Endothelial cell of umbilical vein (primary cell): Measurements from ENCODE around the gene GMPPA. TPM values are rescaled to one million over a fixed set of nuclear protein-coding genes. Genes with fewer than 3 reads are reported as not detected.

ENCODE experiments used
- BruUV-seq: library from RNA; stranded (reverse); fragments of 400-500 nt; replicated peaks from 2 replicates; lab custom pipeline; 2021; lab: Mats Ljungman, UMichigan
- CTCF ChIA-PET: fragments of 300-600, 350-600 bp; sonication (Branson Sonifier 250); formaldehyde crosslinking; loops from one replicate; lab custom pipeline; 2021; ENCODE audit warnings: antibody characterized with exemption, inconsistent platforms; lab: Charles Lee
- POLR2A ChIA-PET: fragments of 300-600, 350-600 bp; sonication (Branson Sonifier 250); formaldehyde crosslinking; loops from one replicate; lab custom pipeline; 2021; ENCODE audit warnings: antibody characterized with exemption, inconsistent platforms; lab: Charles Lee
- DNase-seq: peaks from one replicate; pipeline ENCODE4 v3.0.0-alpha.2; 2011; ENCODE audit warnings: low read depth, low spot score
- FAIRE-seq: peaks from 2 replicates; lab custom pipeline; 2011; peaks lifted over from hg19 to GRCh38; lab: Jason Lieb, UNC
- H2AFZ ChIP-seq: 2 replicates; pipeline ENCODE4 v1.6.0; 2012; ENCODE audit warnings: low read depth, low read length, control low read depth, inconsistent platforms
- H3K27ac ChIP-seq: 2 replicates; pipeline ENCODE4 v1.5.1; 2011; ENCODE audit warnings: low read depth, mild to moderate bottlenecking, control low read depth, low read length, moderate library complexity; ENCODE audit not compliant: insufficient read depth
- H3K27me3 ChIP-seq, 2 experiments: 2 replicates each; pipeline versions ENCODE4 v1.6.0 to v1.6.1; 2011; ENCODE audit warnings: low read length in 2 of 2, mixed read lengths in 1 of 2; ENCODE audit not compliant: control insufficient read depth in 2 of 2, insufficient read depth in 2 of 2
- H3K36me3 ChIP-seq, 2 experiments: 2 replicates in 1 of 2; 3 replicates in 1 of 2; pipeline ENCODE4 v1.5.1; 2011; ENCODE audit warnings: low read length in 2 of 2, mild to moderate bottlenecking in 1 of 2, moderate library complexity in 1 of 2; ENCODE audit not compliant: control insufficient read depth in 2 of 2, insufficient read depth in 2 of 2; ENCODE audit errors: extremely low read depth in 1 of 2
- H3K4me1 ChIP-seq: 3 replicates; pipeline ENCODE4 v1.5.1; 2011; ENCODE audit warnings: mild to moderate bottlenecking, low read length; ENCODE audit not compliant: control insufficient read depth, insufficient read depth; ENCODE audit errors: extremely low read depth
- H3K4me2 ChIP-seq: 2 replicates; pipeline ENCODE4 v1.6.1; 2011; ENCODE audit warnings: low read length, control low read depth, mixed read lengths; ENCODE audit not compliant: insufficient read depth
- H3K4me3 ChIP-seq, 3 experiments: fragments of 200-600 bp in 1 of 3; sonication (generic), shearing (Covaris generic) in 1 of 3; replicated peaks in 1 of 3; 2 replicates each; pipeline ENCODE4 v1.5.1; 2011 to 2016; ENCODE audit warnings: control low read depth in 3 of 3, low read length in 3 of 3, mild to moderate bottlenecking in 2 of 3, inconsistent platforms in 1 of 3, low read depth in 1 of 3, moderate library complexity in 1 of 3; ENCODE audit not compliant: insufficient read depth in 1 of 3
- H3K79me2 ChIP-seq: 2 replicates; pipeline ENCODE4 v1.6.0; 2012; ENCODE audit warnings: low read length, inconsistent platforms; ENCODE audit not compliant: control insufficient read depth, insufficient read depth
- H3K9ac ChIP-seq: replicated peaks from 2 replicates; pipeline ENCODE3; 2011; ENCODE audit warnings: low read length, control low read depth; ENCODE audit not compliant: insufficient read depth; ENCODE audit errors: extremely low read depth
- H3K9me1 ChIP-seq: replicated peaks from 3 replicates; pipeline ENCODE4 v1.6.0; 2011; ENCODE audit warnings: mild to moderate bottlenecking, low read length; ENCODE audit not compliant: control insufficient read depth, insufficient read depth; ENCODE audit errors: extremely low read depth
- H3K9me3 ChIP-seq: replicated peaks from 2 replicates; pipeline ENCODE4 v1.5.1; 2012; ENCODE audit warnings: low read length, inconsistent platforms; ENCODE audit not compliant: control insufficient read depth, insufficient read depth
- H4K20me1 ChIP-seq: replicated peaks from 2 replicates; pipeline ENCODE3; 2011; ENCODE audit warnings: mild to moderate bottlenecking, low read length; ENCODE audit not compliant: control insufficient read depth, insufficient read depth; ENCODE audit errors: extremely low read depth
- CTCF ChIP-seq, 2 donors: IDR thresholded peaks; 1 replicate in 1 of 2; 2 replicates in 1 of 2; pipeline ENCODE4 v1.5.1; 2011; ENCODE audit warnings: low read length in 2 of 2, mild to moderate bottlenecking in 2 of 2, moderate library complexity in 2 of 2, control low read depth in 1 of 2, inconsistent platforms in 1 of 2, low read depth in 1 of 2; ENCODE audit not compliant: insufficient read depth in 1 of 2; ENCODE audit errors: extremely low read depth in 1 of 2
- EZH2 ChIP-seq: IDR thresholded peaks from 2 replicates; pipeline ENCODE4 v1.6.1; 2012; ENCODE audit warnings: borderline replicate concordance, low read depth, mild to moderate bottlenecking, moderate library complexity, low read length, inconsistent platforms; ENCODE audit not compliant: severe bottlenecking
- FOS ChIP-seq: IDR thresholded peaks from 2 replicates; pipeline ENCODE4 v1.6.1; 2011; ENCODE audit warnings: mild to moderate bottlenecking, low read length, moderate library complexity, borderline replicate concordance; ENCODE audit not compliant: insufficient read depth
- GATA2 ChIP-seq: IDR thresholded peaks from 2 replicates; pipeline ENCODE4 v1.7.0; 2011; ENCODE audit warnings: low read depth, mild to moderate bottlenecking, moderate library complexity, mixed read lengths, low read length; ENCODE audit not compliant: insufficient read length, insufficient read depth
- JUN ChIP-seq: IDR thresholded peaks from 2 replicates; pipeline ENCODE4 v1.6.1; 2011; ENCODE audit warnings: borderline replicate concordance, low read depth; ENCODE audit not compliant: insufficient read length, insufficient read depth
- MAX ChIP-seq: IDR thresholded peaks from 2 replicates; pipeline ENCODE4 v1.6.1; 2011; ENCODE audit not compliant: insufficient read depth, insufficient read length
- MYC ChIP-seq: IDR thresholded peaks from one replicate; pipeline ENCODE4 v1.6.1; 2011; ENCODE audit warnings: mild to moderate bottlenecking, low read depth, low read length
- POLR2A ChIP-seq: IDR thresholded peaks from 2 replicates; pipeline ENCODE4 v1.6.1; 2012; ENCODE audit warnings: low read depth, mild to moderate bottlenecking, control low read depth, low read length
- POLR2AphosphoS5 ChIP-seq: IDR thresholded peaks from 2 replicates; pipeline ENCODE4 v1.6.1; 2012; ENCODE audit warnings: low read depth, mild to moderate bottlenecking, control low read depth, low read length, moderate library complexity; ENCODE audit not compliant: insufficient read depth
- dilution Hi-C: fragments of 300-500 bp; cut with MboI; formaldehyde crosslinking; loops from one replicate; pipeline ENCODE4 v1.15.0; 2019; ENCODE audit warnings: low sequenced_read_pairs; ENCODE audit not compliant: extremely low pct_ligation_motif_present
- intact Hi-C: fragments of 100-400 bp; cut with micrococcal nuclease; formaldehyde crosslinking; loops from one replicate; pipeline ENCODE4 v1.10.0; 2022
- polyA plus RNA-seq, 4 experiments: library from polyadenylated mRNA; depleted of rRNA in 3 of 4; stranded (reverse) in 3 of 4; unstranded in 1 of 4; fragments of >200 nt; gene quantifications; 2 replicates each; pipeline versions ENCODE4 v1.2.1 to v1.2.3, GENCODE V29; 2011 to 2012; ENCODE audit warnings: missing spikeins in 1 of 4
- total RNA-seq: library from RNA; stranded (reverse); gene quantifications from 2 replicates; pipeline ENCODE4 v1.2.3, GENCODE V29; 2021

The GMPPA gene
- total and polyA plus RNA-seq, 2 donors (not counting 3 experiments of a cell fraction or from before 2014, with no cell fraction given) = 39.1 to 104 TPM

GRCh38 chr2:219542931-219543595 is 44.4 kb downstream of the GMPPA start:
- POLR2A ChIA-PET = no interaction called here
- intact Hi-C loops = loop anchor here (1.0 kb wide), 3 partner anchors 45 to 156 kb away; partner anchors contain the start of genes DNPEP, GMPPA and STK11IP
- no peak for FAIRE-seq

GRCh38 chr2:219543596-219544358 is 45.1 kb downstream of the GMPPA start, which contains the start of the genes CHPF and TMEM198:
Gene CHPF, minus strand, starts transcription at chr2:219543809. Its CDS starts 271 bp downstream, at chr2:219543538.
Gene TMEM198, plus strand, starts transcription at chr2:219544028. Its CDS starts 700 bp downstream, at chr2:219544728.
- dilution Hi-C loops = no loop called here
- TF ChIP-seq MAX (no peak), POLR2A (no peak), JUN (no peak), CTCF (IDR thresholded peaks at IDR 0.05; ENCODE audit: extremely low read depth in 1 of 2, insufficient read depth in 1 of 2, low read depth in 1 of 2, low read length in 2 of 2) (no peak), EZH2 (no peak), POLR2AphosphoS5 (no peak), FOS (no peak), MYC (no peak), GATA2 (no peak)
- FAIRE-seq = peak; percentile 79

More at GRCh38 chr2:219542931-219543595, 44.4 kb downstream of the GMPPA start:
- Histone ChIP-seq H3K4me1 (peaks cover 7% of the 10 kb centered on the region), H4K20me1 (no peaks in the 10 kb centered on the region), H3K27me3 (peaks cover 23% of the 10 kb centered on the region in 2 experiments), H2AFZ (peak overlapping the region; percentile 41), H3K79me2 (no peaks in the 10 kb centered on the region), H3K27ac (no peak overlapping the region), H3K9me1 (no peaks in the 10 kb centered on the region), H3K4me2 (peak overlapping the region; percentile 49), H3K9me3 (no peaks in the 10 kb centered on the region), H3K9ac (no peak overlapping the region), H3K36me3 (no peaks in the 10 kb centered on the region), H3K4me3 (peak overlapping the region; percentile 29 to 37 (median 29))
- CTCF ChIA-PET = interaction anchor here (1.0 to 4.5 kb wide), 14 partner anchors 9 to 147 kb away, joined by 3 to 25 read pairs (median 5); partner anchors contain the start of genes GMPPA, INHA and OBSL1
- dilution Hi-C loops = no loop called here
- no peak for TF ChIP-seq FOS
- no peak for TF ChIP-seq JUN
- peak; percentile 32 for TF ChIP-seq POLR2AphosphoS5
- DNase-seq = peak; percentile 14
- BruUV-seq = no TSS peak

More at GRCh38 chr2:219543596-219544358, 45.1 kb downstream of the GMPPA start, which contains the start of the genes CHPF and TMEM198:
- intact Hi-C loops = loop anchor here (1.0 kb wide), 3 partner anchors 45 to 156 kb away; partner anchors contain the start of genes DNPEP, GMPPA and STK11IP
- Histone ChIP-seq H4K20me1 (no peaks in the 10 kb centered on the region), H3K9me3 (no peaks in the 10 kb centered on the region), H3K36me3 (no peaks in the 10 kb centered on the region), H2AFZ (peak within 1 kb of the TSS; percentile 41), H3K79me2 (no peaks in the 10 kb centered on the region), H3K27ac (no peak within 1 kb of the TSS), H3K9me1 (no peaks in the 10 kb centered on the region), H3K9ac (no peak within 1 kb of the TSS), H3K27me3 (peaks cover 18 to 23% of the 10 kb centered on the region in 2 experiments), H3K4me3 (peak within 1 kb of the TSS; percentile 29 to 37 (median 29)), H3K4me1 (peaks cover 7% of the 10 kb centered on the region), H3K4me2 (peak within 1 kb of the TSS; percentile 49)
- ChIA-PET CTCF (interaction anchor here (0.9 to 4.5 kb wide), 13 partner anchors 9 to 146 kb away, joined by 3 to 25 read pairs (median 5); partner anchors contain the start of genes GMPPA, INHA and OBSL1), POLR2A (no interaction called here)
- peak; percentile 86 for DNase-seq
- BruUV-seq = no TSS peak
